Retinal pigment epithelial cell (primary cell): Measurements from ENCODE around the gene DLGAP4.

Source experiments
- DNase-seq: peaks from one replicate; pipeline ENCODE4 v3.0.0-alpha.2; 2010; ENCODE audit warnings: low read depth
- H3K4me3 ChIP-seq: 2 replicates; pipeline ENCODE4 v1.5.1; 2011; ENCODE audit warnings: mild to moderate bottlenecking, low read length, control low read depth, moderate library complexity
- CTCF ChIP-seq: conservative IDR thresholded peaks from 2 replicates; pipeline ENCODE4 v1.5.1; 2011; ENCODE audit warnings: low read depth, low read length, control low read depth, inconsistent platforms

Gene DLGAP4

GRCh38 chr20:36527331-36528125 is 221.4 kb downstream of the DLGAP4 start:
- no peak for TF ChIP-seq CTCF
- H3K4me3 ChIP-seq: no peak overlapping the region
- no peak for DNase-seq

GRCh38 chr20:36528176-36528874 is 222.2 kb downstream of the DLGAP4 start:
- TF ChIP-seq CTCF: no peak
- DNase-seq: no peak
- no peak overlapping the region for H3K4me3 ChIP-seq

GRCh38 chr20:36528875-36529417 is 222.8 kb downstream of the DLGAP4 start:
- no peak for DNase-seq
- no peak for TF ChIP-seq CTCF
- H3K4me3 ChIP-seq: no peak overlapping the region

GRCh38 chr20:36532388-36532787 is 226.2 kb downstream of the DLGAP4 start:
- no peak for TF ChIP-seq CTCF
- no peak for DNase-seq

GRCh38 chr20:36532822-36533221 is 226.7 kb downstream of the DLGAP4 start:
- no peak for TF ChIP-seq CTCF
- no peak overlapping the region for H3K4me3 ChIP-seq
- DNase-seq: no peak

More at GRCh38 chr20:36532388-36532787, 226.2 kb downstream of the DLGAP4 start:
- H3K4me3 ChIP-seq: no peak overlapping the region

- H3K4me3 ChIP-seq: no peak overlapping the region
- peak; percentile 52 for DNase-seq
- no peak for TF ChIP-seq CTCF
Measured at GRCh38 chr20:36538026-36538722, 232.0 kb downstream of the DLGAP4 start.
